HL-60/S4 treated with phorbol 12-myristate 13-acetate at 8.2 ng/mL for 4 days and 3 days (cell line): ENCODE data around the gene LPXN.

Experiments
- in situ Hi-C: fragments of 300-500 bp; cut with MboI; formaldehyde crosslinking; loops from 2 replicates; pipeline ENCODE4 v1.15.0; 2022; ENCODE audit warnings: low sequenced_read_pairs

The LPXN gene

DNA sequence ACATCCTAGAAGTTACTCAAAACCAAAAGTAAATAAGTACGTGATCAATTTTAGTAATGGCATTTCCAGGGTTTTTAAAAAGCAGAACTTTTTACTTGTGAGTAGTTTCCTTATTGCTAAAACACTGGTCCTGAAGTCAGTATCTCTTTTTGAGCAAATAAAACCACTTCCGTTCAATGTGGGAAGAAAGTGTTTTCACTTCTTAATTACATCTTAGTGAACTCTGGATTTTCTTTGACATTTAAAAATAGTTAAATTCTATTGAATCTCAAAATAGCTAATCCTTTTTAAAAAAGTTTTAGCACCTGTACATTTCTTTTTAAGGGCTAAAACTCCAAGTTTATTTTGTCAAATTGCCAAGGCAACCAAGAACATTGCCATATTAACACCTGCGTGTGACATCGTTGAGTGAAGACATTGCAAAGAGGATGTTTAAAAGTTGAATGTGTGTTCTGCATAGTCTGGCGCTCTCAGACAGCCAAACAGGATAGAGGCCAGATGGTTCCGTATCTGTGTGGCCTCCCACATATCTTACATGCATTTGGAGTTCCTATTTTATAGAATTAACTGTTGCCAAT is 50.5 kb downstream of the LPXN start:
- in situ Hi-C loops: no loop called here

DNA sequence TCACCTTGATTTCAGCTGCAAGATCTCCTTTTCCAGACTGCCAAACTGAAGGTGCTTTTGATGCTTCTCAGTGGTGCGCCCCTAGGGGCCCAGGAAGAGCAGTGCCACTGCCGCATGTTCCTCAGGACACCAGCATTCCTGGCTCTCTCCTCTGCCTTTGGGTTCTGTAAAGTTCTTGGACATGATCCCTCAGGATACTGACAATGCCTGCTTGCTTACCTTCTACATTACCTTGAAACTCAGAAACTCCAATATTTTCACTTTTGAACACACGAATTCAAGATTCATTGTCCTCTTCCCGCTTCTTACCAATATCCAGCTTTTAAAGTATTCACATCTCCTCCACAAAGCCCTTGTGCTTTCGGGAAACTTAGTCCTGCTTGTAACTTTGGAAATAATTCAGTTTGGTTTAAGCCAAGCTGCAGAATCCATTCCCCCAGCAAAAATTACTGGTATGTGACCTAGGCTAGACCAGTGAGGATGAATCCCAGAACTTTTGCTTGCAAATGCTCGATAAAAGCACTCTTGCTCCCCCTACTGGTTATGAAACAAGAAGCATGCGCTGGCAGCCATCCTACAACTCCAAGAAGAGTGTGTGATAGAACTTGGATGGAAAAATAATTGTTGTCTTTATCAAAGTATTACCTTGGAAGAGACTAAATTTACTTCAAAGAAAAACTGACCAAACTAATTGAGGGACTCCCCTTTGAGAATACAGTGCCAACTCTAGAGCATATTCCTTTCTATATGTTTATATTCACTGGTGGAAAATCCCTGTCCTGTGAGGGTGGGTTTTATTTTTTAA is 51.2 kb downstream of the LPXN start:
- in situ Hi-C loops: no loop called here

DNA sequence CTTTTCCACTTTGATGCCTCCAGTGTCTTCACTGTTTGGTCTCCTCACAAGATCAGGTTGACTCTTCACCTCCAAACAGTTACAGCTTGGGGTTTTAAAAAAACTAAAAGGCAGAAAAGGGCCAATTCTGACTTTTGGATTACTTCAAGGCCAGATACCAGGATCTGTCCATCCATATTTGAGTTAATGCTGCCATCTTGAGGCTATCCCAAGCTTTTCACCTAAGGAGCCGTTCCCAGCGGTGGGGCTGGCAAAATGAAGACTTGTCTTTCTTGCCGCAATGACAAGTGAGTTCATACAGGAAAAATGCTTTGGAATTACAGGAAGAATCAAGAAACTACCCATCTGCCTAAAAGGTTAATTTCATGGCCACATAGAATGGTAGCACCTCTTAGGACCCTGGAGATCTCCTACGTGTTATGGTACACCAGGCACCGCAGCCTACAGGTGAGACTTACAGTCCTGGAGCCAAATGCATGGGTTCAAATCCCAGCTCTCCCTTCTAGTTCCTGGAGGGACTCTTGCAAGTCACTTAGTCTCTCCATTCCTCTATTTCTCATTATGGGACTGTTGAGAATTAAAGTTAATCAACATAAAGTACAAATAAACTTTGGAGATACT is 61.8 kb downstream of the LPXN start:
- in situ Hi-C loops: no loop called here

DNA sequence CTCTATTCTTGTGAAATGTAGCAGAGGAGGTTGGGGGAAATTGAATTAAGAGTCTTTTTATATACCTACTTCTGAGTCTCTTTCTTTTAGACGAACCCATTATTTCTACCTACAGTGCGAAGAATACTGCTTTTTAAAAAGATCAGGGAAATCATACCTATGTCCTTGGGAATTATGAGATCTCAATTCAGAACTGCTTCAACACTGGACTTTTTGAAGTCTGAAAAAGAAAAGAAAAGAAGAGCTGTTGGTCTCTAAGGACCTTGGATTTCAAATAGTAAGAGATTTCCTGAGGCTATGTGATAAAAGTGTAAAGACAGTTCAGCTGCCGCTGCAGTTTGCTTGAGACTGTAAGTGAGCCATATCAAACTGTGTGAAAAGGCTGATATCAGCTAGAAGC is 64.0 kb downstream of the LPXN start:
- in situ Hi-C loops: no loop called here

DNA sequence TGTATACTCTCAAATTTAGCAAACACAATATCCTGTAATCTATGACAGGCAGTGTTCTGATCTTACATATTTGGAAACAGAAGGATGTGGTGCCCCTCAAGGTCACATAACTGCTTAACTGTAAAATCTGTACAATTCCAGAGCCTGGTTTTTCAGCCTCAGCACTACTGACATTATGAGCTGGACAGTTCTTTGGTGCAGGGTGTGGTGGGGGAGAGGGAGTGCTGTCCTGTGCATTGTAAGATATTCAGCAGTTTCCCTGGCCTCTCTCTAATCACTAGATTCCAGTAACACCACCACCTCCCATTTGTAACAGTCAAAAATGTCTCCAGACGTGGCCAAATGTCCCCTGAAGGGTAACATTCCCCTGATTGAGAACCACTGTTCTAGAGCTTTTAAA is 65.9 kb downstream of the LPXN start:
- in situ Hi-C loops: no loop called here

DNA sequence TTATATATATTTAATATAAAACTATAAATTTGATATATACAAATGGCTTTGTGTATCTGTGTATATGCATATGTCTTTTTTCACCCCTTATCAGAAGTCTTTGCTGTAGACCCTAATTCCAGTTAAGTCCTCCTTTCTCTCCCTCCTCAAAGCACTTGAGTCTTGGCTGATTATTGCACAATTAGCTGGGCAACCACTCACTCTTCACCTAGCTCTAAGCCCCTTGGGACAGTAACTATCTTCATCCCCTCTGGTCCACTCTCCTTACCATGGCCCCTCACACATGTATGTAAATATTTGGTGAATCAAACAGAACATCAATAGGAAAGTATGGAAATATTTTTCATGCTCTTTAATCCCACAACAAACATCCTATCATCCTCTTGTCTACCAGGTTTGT is 66.8 kb downstream of the LPXN start:
- in situ Hi-C loops: no loop called here

DNA sequence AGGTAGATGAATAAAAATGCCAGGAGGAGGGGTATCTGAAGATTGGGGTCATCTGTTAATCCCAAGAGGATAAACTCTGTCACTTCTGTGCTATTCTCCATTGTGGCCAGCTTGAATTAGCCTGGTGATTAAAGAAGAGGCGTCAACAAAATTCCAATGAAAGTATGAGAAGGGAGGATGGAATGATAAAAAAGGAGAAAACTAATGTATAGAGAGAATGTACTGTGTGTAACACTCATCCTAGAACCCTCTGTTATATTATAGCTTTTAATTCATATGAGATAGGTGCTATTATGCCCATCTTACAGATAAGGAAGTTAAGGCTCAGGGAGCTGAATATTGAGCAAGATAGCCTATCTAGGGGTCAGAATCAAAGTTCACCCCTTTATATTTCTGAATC is 67.7 kb downstream of the LPXN start, which contains the start of gene OR5B21:
OR5B21 (minus strand) TSS at position 101 of the 400 bp plus-strand sequence; CDS start at position 101, 0 bp downstream.
- in situ Hi-C loops: no loop called here

DNA sequence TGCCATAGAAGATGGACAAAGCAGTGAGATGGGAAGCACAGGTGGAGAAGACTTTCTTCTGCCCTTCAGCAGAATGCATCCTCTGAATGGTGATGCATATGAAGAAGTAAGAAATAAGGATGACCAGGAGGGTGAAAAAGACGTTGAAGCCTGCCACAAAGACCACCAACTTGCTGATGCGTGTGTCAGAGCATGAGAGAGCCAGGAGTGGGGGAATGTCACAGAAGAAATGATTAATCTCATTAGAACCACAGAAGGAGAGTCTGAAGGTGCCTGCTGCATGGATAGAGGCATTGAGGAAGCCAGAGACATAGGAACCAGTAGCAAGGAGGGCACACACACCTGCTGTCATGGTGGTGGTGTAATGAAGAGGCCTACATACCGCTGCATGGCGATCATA is 68.3 kb downstream of the LPXN start:
- in situ Hi-C loops: no loop called here

DNA sequence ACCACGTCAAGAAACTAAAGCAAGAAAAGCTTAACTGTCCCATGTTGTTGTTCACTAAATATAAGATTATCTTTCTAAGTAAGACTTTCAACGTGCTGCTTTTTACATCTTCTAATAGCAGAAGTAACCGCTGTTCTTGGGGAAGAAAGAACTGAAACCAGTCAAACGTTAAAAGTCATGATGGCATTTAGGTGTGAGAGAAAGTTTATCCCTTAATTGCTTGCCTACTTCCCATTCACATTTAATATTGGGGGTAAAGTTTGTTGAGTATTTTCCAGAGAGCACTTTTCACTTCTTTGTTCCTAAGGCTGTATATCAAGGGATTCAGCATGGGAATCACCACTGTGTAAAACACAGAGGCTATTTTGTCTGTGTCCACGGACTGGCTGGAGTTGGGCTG is 68.7 kb downstream of the LPXN start:
- in situ Hi-C loops: no loop called here

DNA sequence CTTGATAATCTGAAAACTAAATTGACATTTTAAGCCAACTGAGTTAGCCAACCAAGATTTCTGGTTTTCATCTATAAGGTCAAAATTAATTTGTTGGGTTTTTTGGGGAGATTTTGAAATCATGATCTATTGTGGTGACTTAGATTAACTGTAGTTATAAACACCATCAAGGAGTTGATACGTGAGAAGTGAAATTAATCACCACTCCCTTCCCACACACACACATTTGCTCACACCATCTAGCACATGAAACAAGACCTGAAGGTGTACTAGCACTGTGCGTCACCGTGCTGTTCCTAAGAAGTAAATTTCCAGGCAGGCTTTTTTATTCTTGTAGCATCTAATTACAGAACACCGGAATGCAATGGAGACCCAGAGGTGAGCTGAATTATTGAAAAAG is 69.8 kb downstream of the LPXN start:
- in situ Hi-C loops: no loop called here

DNA sequence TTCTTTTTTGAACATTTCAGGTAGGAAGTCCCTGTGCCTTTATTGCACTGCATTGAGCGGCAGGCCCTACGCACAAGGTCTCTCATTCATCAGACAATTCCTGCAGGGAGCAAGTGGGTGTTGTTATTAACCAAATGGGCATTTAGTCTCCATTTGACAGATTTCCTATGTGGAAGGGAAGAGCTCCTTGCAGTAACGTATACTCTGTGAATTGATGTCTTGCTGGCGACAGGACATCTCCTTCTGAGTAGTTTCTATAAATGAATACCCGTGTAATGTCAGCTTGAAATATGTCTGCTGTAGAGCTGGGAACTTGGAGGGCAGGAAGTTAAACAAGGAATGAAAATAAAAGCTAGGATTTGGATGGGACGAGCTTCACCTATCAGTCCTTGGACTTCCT is 71.4 kb downstream of the LPXN start:
- in situ Hi-C loops: no loop called here

DNA sequence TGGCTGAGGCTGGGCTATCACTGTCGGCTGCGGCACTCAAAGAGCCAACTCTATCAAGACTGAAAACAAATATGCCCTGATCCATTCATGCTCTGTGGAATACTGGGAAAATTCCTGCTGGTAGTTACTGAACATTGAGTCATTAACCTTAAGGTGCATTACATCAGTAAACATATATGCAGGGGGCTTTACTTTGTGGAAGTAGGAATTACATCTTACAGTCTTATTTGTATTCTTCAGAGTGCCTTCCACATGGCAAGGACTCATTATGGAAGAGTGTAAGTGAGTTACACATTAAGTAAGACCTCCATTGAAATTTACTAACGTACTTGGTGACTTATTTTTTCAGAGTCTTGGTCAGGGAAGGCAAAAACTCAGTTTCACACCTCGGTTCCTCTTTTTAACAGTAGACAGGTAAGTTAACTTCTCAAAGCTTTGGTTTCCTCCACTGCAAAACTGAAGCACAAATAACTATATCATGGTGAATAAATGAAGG is 72.2 kb downstream of the LPXN start:
- in situ Hi-C loops: no loop called here

DNA sequence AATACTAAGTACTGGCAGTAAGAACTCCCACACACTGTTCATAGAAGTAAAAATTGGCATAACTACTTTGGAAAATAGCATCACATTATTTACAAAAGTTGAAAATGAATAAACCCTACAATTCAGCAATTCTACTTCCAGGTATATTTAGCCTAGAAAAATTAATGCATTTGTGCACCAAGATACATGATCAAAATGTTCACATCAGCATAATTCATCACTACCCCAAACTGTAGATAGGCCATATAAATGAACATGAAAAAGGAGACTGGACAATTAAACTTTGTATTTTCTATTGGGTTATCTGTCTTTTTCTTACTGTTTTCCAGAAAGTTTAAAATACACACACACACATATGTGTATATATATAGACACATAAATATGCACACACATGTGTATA is 73.7 kb downstream of the LPXN start:
- in situ Hi-C loops: no loop called here

DNA sequence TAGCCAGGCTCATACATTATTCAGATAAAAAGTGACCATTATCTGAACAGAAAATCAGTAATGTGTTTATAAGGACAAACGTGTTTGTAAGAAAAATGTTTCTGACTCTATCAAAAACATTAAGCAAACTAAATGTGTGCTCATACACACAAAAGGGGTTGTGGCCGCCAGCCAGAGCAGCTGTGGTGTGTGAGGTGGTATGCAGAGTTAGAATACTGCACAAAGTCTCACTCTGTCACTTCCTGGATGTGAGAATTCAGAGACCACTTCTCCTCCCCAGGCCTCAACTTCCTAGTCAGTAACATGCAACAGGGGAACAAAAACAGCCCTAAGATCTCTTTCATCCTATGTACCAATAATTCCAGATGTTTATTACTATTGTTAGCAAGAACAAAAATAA is 77.2 kb downstream of the LPXN start:
- in situ Hi-C loops: no loop called here

DNA sequence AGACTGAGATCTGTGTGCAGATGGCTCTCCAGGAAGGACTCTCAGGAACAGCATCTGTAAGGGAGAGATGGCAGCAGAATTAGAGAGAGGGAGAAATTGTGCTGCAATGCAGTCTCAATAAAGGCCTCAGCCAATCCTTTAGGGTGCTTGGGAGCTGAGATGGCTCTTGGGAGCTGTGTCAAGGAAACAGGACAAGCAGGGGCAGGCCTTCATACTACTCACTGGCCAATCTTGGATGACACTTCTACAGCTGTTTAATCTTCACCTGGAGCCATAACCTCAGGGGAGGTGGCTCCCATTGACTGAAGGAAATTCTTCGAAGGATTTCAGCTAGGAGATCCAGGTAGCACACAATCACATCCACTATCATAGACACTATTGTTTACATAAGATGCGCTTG is 77.7 kb downstream of the LPXN start:
- in situ Hi-C loops: no loop called here

DNA sequence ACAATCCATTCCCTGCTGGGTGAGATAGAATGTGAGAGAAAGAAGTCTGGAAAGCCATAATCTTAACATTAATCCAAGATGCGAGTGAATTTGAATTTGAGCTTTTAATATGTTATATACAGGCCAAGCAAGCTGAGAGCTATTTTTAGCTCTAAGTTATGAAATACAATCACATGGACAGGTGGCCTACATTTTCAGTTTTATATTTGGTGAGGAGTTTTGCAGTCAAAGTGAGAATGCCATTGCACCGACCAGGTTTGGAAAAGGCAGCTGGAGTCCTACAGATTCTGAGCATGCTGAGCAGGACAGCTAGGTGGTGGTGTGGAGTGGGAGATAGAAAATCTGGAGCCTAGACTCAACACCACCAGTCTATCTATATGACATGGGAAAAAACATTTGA is 79.8 kb downstream of the LPXN start:
- in situ Hi-C loops: no loop called here

DNA sequence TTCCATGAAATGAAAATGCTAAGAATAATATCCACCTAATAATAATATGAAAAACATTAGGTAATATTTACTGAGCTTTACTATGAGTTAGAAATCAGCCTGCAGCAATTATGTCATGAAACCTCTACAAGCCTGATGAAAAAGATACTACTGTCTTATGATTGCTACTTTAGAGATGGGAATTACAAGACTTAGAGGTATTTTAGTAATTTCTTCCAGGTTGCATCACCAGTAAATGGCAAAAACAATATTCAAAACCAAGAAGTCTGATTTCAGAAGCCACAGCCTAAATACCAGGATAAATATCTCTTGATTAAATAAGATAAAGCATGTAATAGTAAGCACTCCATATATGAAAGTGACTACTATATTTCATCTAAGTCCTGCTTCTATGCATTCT is 81.6 kb downstream of the LPXN start:
- in situ Hi-C loops: no loop called here

DNA sequence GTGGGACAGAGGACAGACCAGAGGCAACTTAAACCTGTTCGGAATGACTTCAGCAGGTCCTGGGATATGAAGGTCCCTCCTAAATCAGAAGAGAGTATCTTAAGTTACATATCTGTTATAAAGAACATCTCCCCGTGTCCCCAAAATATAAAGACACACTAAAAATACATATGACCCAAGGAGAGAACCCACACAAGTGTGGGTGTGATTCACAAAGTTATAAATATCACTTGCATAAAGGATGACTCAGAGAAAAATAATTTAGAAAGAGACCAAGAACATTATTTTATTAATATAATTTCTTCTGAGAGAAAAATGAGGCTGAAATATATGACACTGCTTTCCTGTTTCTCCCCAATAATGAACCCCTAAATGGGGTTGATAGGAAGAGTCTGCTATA is 82.0 kb downstream of the LPXN start:
- in situ Hi-C loops: no loop called here

DNA sequence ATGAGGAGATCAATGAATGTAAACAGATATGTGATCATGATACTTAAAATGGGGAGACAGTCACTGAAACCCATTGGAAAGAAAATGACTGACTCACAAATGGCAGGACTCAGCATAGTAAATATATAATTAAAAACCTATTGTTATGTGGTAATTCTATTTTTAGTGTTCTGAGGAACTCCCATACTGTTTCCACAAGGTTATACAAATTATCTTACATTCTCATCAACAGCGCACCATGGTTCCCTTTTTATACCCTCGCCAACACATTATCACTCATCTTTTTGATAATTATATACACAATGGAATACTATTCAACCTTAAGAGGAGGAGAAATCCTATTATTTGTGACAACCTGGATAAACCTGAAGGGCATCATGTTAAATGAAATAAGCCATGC is 84.8 kb downstream of the LPXN start:
- in situ Hi-C loops: no loop called here

DNA sequence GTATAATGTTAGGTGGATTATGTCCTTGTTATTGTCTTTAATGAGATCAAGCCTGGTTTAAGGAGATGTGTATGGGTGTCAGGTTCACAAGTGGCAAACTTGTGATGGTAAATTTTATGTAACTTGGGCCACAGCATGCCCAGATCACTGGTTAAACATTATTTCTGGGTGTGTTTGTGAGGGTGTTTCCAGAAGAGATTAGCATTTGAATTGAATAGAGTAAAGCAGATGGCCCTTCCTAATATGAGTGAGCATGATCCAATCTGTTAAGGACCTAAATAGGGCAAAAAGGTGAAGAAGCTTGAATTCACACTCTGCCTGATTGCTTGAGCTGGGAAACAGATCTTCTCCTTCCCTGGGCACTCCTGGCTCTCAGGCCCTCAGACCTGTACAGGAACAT is 88.5 kb downstream of the LPXN start:
- in situ Hi-C loops: no loop called here

DNA sequence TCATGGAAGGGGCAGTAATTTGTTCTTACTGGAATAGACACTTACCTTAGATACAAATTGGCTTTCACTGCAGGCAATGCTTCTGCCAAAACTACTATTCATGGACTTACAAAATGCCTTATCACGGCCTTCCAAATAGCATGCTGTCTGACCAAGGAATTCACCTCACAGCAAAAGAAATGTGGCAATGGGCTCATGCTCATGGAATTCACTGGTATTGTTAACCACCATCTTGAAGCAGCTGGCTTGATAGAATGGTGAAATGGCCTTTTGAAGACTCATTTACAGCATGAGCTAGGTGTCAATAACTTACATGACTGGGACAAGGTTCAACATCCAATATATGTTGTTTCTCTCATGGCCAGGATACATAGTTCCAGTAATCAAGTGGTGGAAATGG is 89.7 kb downstream of the LPXN start:
- in situ Hi-C loops: no loop called here
